SU-DHL-6 (cell line): Measurements from ENCODE around the gene SPTBN1.

Experiments
- CTCF ChIP-seq: fragments of 200-600 bp; sonication (generic); IDR thresholded peaks from one replicate; pipeline ENCODE4 v1.5.1; 2017; ENCODE audit warnings: antibody characterized with exemption, mild to moderate bottlenecking, low read length, moderate library complexity; ENCODE audit not compliant: insufficient read depth, poor library complexity, severe bottlenecking
- EZH2phosphoT487 ChIP-seq: fragments of 200-600 bp; sonication (generic), shearing (Covaris generic); conservative IDR thresholded peaks from 2 replicates; pipeline ENCODE4 v1.6.1; 2018; ENCODE audit warnings: mild to moderate bottlenecking, antibody characterized with exemption, low read length, moderate library complexity, mixed read lengths

- TF ChIP-seq CTCF (no peak), EZH2phosphoT487 (no peak)
These were observed 219.2 kb downstream of the SPTBN1 start for GRCh38 chr2:54675281-54675680.
